HG02938 (cell line): ENCODE data around the gene BMP2K.
"Not testable (repeated sequence)": the region's sequence is repeated elsewhere in the genome, so short reads cannot be mapped to it uniquely, and the experiment has no call there.

Experiments used
- ATAC-seq: cut with Tn5 transposase; IDR thresholded peaks from one replicate; pipeline ENCODE4 v1.9.1; 2021; ENCODE audit warnings: mild to moderate bottlenecking, moderate library complexity; ENCODE audit not compliant: unreplicated experiment

BMP2K gene

DNA sequence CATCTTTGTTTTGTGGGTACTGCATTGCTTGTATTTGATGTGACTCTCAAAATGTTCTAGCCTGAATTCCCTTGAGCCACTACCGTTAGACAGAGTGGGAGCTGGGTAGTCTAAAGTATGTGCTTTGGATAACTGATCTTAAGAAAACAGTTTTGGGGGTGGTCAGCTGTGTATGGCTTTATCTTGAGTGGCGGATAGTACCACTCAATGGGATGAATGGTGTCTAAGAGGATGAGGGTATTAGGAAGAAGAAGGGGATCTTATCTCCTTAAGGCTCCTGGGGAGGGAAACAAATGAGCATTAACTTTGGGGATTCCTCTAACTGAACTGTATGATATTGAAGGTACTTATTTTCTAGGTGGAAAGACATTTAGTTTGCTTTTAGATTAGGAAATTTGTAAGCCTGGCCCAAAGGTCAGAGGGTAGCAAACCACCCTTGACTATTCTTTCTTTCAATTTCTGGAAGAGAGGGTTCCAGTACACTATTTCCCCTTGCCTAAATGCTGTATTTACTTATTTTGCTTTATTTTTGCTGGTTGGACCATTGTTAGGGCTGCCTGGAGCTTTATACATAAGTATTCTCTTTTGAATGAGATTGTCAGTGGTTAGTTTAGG is 11.3 kb downstream of the BMP2K start:
- ATAC-seq = no peak

- no peak for ATAC-seq
Measured at GRCh38 chr4:78788007-78788889, 12.1 kb downstream of the BMP2K start.

DNA sequence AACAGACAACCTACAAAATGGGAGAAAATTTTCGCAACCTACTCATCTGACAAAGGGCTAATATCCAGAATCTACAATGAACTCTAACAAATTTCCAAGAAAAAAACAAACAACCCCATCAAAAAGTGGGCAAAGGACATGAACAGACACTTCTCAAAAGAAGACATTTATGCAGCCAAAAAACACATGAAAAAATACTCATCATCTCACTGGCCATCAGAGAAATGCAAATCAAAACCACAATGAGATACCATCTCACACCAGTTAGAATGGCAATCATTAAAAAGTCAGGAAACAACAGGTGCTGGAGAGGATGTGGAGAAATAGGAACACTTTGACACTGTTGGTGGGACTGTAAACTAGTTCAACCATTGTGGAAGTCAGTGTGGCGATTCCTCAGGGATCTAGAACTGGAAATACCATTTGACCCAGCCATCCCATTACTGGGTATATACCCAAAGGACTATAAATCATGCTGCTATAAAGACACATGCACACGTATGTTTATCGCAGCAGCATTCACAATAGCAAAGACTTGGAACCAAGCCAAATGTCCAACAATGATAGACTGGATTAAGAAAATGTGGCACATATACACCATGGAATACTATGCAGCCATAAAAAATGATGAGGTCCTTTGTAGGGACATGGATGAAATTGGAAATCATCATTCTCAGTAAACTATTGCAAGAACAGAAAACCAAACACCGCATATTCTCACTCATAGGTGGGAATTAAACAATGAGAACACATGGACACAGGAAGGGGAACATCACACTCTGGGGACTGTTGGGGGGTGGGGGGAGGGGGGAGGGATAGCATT is 19.7 kb downstream of the BMP2K start:
- ATAC-seq = not testable (repeated sequence)

GRCh38 chr4:78796526-78796925 is 20.4 kb downstream of the BMP2K start:
- no peak for ATAC-seq

DNA sequence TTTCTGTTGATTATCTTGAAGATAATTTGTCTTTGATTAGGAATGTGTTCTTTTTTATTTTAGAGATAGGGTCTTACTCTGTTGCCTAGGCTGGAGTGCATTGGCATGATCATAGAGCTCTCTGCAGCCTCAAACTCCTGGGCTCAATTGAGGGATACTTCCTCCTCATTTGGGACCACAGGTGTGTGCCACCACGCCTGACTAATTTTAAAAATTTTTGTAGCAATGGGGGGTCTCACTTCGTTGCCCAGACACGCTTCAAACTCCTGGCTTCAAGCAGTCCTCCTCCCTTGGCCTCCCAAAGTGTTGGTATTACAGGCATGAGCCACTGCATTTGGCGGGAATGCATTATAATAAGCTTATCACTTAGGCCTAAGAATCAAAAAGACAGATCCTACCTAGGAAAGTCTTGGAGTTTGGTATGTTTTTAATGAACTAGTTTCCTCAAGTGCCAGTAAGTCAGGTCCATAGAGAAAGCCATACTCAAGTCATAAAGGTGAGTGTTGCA is 21.7 kb downstream of the BMP2K start:
- no peak for ATAC-seq

DNA sequence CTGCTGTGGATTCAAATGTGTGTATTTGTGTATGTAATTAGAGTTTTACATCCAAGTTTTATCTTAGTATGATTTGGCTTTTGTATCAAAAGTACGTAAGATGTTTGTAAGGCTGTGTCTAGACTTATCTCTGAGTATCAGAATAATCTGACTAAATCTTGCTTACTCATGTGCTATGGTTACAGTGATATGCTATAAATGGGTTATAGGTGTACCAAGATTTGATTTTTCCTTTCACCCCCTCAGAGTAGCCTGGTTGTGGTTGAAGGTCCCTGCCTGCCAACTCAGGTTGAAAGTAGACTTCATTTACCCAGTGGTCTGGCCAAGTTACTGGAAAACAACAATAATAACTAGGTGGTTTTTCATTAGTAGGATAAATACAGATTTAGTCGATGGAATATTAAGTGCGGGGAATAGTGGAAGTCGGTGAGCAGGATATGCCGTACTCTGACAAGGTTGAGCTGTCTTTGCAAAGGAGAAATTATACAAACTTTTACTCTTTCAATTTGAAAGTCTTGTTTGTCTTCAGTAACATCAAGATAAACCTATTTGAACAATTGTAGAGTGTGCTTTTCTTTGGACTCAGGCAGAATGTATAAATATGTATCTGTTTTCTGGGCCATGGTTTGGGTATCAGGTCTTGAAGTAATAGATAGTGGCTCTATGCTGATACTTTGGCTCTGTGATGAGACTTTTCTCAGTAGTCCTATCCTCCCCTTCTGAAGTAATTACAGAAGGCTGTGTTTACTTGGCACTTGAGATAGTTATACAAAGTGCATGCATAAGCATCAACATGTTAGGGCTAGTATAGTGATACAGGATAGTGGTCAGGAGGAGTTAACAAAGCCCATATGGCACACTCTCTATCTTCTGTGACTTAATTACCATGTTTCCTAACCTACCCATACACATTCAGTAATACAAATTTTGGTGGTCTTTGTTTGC is 23.7 kb downstream of the BMP2K start:
- ATAC-seq = no peak

GRCh38 chr4:78800965-78801364 is 24.8 kb downstream of the BMP2K start:
- no peak for ATAC-seq

DNA sequence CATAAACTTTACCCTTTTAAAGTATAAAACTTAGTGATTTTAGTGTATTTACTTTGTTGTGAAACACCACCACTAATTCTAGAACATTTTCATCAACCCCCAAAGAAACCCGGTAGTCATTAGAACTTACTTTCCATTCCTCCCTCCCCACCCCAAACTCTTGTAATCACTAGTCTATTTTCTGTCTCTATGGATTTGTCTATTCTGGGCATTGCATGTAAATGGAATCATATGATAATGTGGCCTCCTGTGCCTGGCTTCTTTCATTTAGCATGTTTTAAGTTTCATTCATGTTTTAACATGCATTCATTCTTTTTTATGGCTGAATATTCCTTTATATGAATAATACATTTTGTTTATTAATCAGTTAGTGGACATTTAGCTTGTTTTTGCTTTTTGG is 27.8 kb downstream of the BMP2K start:
- ATAC-seq = no peak

DNA sequence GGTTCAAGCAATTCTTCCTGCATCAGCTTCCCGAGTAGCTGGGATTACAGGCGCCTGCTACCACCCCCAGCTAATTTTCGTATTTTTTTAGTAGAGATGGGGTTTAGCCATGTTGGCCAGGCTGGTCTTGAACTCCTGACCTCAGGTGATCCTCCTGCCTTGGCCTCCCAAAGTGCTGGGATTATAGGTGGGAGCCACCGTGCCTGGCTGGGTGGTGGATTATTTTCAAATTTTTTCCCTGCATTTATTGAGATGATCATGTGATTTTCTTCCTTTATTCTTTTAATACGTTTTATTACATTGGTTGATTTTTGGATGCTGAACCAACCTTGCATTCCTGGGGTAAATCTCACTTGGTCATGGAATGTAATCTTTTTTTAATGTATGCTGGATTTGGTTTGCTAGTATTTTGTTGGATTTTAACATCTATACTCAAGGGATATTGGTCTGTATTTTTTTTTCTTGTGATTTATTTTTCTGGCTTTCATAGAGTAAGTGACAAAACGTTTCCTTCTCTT is 30.9 kb downstream of the BMP2K start:
- ATAC-seq = no peak

DNA sequence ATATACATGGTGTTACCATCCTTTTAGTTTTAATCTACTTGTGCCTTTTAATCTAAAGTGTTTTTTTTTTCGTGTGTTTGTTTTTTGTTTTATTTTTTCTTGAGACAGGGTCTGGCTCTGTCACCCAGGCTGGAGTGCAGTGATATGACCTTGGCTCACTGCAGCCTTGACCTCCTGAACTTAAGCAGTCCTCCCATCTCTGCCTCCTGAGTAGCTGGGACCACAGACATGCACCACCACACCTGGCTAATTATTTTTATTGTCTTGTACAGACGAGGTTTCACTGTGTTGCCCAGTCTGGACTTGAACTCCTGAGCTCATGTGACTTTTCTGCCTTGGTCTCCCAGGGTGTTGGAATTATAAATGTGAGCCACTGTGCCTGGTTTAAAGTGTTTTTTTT is 33.1 kb downstream of the BMP2K start:
- no peak for ATAC-seq

GRCh38 chr4:78809928-78810835 is 34.0 kb downstream of the BMP2K start:
- ATAC-seq = no peak

GRCh38 chr4:78811034-78811433 is 34.9 kb downstream of the BMP2K start:
- ATAC-seq = no peak

- no peak for ATAC-seq
Measured at GRCh38 chr4:78818530-78819079, 42.5 kb downstream of the BMP2K start.

GRCh38 chr4:78824001-78824400 is 47.9 kb downstream of the BMP2K start:
- no peak for ATAC-seq

DNA sequence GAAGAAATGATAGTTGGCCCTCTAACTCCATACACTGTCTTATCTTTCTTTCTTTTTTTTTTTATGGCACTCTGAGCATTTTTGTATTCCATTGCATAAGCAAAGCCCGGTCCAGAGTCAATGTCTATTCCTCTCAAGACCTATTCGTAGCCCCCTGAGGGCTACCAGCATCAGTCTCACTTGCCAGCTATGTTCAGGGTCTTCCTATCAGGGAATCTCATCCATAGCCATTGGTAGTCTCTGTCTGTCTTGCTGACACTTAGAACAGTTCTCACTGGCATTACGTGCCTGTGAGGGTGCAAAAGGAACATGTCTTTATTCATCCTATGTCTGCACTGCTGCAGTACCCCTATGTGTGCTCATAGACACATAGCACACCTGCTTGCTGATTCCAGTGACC is 51.0 kb downstream of the BMP2K start:
- ATAC-seq = no peak

DNA sequence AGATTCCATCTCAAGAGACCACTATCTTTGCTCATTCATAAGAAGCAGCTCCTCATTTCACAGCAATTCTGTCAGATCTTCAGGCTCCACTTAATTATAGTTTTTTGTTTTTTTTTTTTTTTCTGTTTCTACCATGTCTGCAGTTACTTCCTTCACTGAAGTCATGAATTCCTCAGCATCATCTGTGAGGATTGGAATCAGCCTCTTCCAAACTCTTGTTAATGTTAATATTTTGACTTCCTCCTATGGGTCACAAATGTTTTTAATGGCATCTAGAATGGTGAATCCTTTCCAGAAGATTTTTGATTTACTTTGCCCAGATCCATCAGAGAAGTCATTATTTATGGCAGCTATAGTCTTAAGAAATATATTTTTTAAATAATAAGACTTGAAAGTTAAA is 53.1 kb downstream of the BMP2K start:
- no peak for ATAC-seq

- ATAC-seq = not testable (repeated sequence)
Measured at GRCh38 chr4:78839676-78840075, 63.5 kb downstream of the BMP2K start.

DNA sequence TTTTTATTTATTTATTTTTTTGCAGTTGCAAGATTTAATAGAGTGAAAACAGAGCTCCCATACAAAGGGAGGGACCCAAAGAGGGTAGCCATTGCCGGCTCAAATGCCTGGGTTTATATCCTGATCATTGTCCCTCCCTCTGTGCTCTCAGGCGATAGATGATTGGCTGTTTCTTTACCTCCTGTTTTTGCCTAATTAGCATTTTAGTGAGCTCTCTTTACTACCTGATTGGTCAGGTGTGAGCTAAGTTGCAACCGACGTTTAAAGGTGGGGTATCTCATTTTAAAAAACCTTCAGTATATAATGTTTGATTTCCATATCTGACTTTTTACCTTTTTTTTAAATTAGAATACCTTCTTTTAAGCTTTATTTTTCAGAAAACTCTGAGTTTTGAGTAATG is 64.1 kb downstream of the BMP2K start:
- ATAC-seq = not testable (repeated sequence)

GRCh38 chr4:78845472-78845871 is 69.3 kb downstream of the BMP2K start:
- peak; percentile 90 for ATAC-seq
